Renal cortex interstitium (tissue), 15 donors: ENCODE data around the gene ARRB2. TPM values are rescaled to one million over a fixed set of nuclear protein-coding genes. Genes with fewer than 3 reads are reported as not detected.
"Not testable (repeated sequence)": the region's sequence is repeated elsewhere in the genome, so short reads cannot be mapped to it uniquely, and the experiment has no call there.

Source experiments
- DNase-seq, 11 donors: peaks; one replicate each; pipeline ENCODE4 v3.0.0-alpha.2; 2013; ENCODE audit warnings: low read depth in 9 of 11, low spot score in 4 of 11; ENCODE audit errors: extremely low read depth in 1 of 11
- long read RNA-seq, 16 experiments: transcript quantifications; one replicate each; lab custom pipeline, GENCODE V29; 2026
- polyA plus RNA-seq, 3 donors: library from polyadenylated mRNA; unstranded; fragments of 120-200 nt; gene quantifications; one replicate each; pipeline ENCODE4 v1.2.1, GENCODE V29; 2013; ENCODE audit not compliant: insufficient read length in 3 of 3

The ARRB2 gene
- polyA plus RNA-seq = 10 to 100 TPM; 29.8 to 39.0 (median 35.1) TPM
- long read RNA-seq, donor 1, partial matches to known transcripts = 0 of 3 reads
- long read RNA-seq, donor 1, other reads (novel, unspliced or antisense) = 0 of 3 reads
- long read RNA-seq, donor 2, partial matches to known transcripts = 0 of 6 reads
- long read RNA-seq, donor 2, other reads (novel, unspliced or antisense) = 0 of 6 reads
- long read RNA-seq, donor 3, partial matches to known transcripts = 0 of 7 reads
- long read RNA-seq, donor 3, other reads (novel, unspliced or antisense) = 0 of 7 reads
- long read RNA-seq, donor 4, partial matches to known transcripts = 0 of 4 reads
- long read RNA-seq, donor 4, other reads (novel, unspliced or antisense) = 0 of 4 reads
- long read RNA-seq, donor 5 = 0 reads
- long read RNA-seq, donor 6, partial matches to known transcripts = 0 of 9 reads
- long read RNA-seq, donor 6, other reads (novel, unspliced or antisense) = 0 of 9 reads
- long read RNA-seq, donor 7, partial matches to known transcripts = 0 of 7 reads
- long read RNA-seq, donor 7, other reads (novel, unspliced or antisense) = 0 of 7 reads
- long read RNA-seq, donor 8 = 0 reads
- long read RNA-seq, donor 9, partial matches to known transcripts = 0 of 7 reads
- long read RNA-seq, donor 9, other reads (novel, unspliced or antisense) = 0 of 7 reads
- long read RNA-seq, donor 10, transcript ARRB2-209 (5 exons, 851 nt) = major isoform, 5 of 7 reads
- long read RNA-seq, donor 10, partial matches to known transcripts = 0 of 7 reads
- long read RNA-seq, donor 10, other reads (novel, unspliced or antisense) = 0 of 7 reads
- long read RNA-seq, donor 11, partial matches to known transcripts = 0 of 7 reads
- long read RNA-seq, donor 11, other reads (novel, unspliced or antisense) = 0 of 7 reads
- long read RNA-seq, donor 12, partial matches to known transcripts = 0 of 1 reads
- long read RNA-seq, donor 12, other reads (novel, unspliced or antisense) = 0 of 1 reads
- long read RNA-seq, donor 13 = 0 reads
- long read RNA-seq, donor 14, partial matches to known transcripts = 0 of 6 reads
- long read RNA-seq, donor 14, other reads (novel, unspliced or antisense) = 0 of 6 reads
- long read RNA-seq, donor 15, partial matches to known transcripts = 0 of 7 reads
- long read RNA-seq, donor 15, other reads (novel, unspliced or antisense) = 0 of 7 reads
- long read RNA-seq, donor 16, transcript ARRB2-201 (15 exons, 1,895 nt) = major isoform, 7 of 14 reads
- long read RNA-seq, donor 16, partial matches to known transcripts = 0 of 14 reads
- long read RNA-seq, donor 16, other reads (novel, unspliced or antisense) = 0 of 14 reads

DNA sequence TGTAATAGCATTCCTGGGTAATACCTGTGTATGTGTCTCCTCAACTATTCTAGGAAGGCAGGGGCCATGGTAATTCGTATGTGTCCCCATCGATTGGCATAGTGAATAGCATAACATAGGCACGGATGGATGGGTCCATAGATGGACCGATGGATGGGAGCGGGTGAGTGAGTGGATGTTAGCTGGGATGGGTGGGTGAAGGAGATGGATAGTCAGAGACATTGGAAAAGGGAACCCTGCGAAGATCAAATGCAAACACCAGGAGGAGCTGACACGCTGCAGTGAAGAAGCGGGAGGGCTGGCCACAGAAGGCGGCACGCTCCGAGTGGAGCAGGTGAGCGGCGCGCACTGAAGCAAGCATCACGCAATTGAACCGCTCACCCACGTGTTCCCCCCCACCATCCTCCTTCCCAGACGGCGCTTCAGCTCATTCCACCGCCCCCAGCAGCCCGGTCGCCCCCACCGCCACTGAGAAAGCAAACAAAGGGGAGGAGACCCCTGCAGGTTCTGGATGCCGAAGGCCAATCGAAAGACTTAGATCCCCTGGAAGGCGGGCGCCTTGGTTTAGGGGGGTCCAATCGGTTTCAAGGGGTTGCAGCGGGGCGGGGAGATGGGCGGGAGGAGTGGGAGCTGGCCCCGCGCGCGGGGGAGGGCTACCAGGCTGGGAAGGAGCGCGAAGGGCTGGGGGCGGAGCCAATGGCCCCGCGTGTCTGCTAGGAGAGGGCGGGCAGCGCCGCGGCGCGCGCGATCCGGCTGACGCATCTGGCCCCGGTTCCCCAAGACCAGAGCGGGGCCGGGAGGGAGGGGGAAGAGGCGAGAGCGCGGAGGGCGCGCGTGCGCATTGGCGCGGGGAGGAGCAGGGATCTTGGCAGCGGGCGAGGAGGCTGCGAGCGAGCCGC lies at the start of gene ARRB2:
TSS of gene ARRB2 (plus strand) at position 839 of the 899 bp plus-strand sequence. CDS start 90 bp downstream, outside the sequence.
- peak; percentile 94 to 99 (median 98) for DNase-seq

DNA sequence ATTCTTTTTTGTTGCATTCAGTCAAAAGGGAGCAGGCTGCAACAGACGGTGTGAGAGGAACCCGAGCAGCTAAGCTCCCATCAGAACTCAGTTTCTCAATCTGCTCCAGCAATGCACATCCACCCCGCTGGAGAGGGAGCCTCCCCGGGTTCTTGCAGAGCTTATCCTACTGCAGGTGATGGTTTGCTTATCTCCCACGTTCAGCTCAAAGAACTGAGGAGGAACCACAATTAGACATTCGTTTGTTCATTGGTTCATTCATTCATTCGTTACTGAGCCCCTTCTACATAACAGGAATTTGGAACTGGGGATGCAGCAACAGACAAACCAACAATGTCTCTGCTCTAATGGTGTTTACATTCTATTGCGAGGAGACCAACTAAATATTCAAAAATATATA lies 46.7 kb upstream of the ARRB2 start:
- no peak for DNase-seq

DNA sequence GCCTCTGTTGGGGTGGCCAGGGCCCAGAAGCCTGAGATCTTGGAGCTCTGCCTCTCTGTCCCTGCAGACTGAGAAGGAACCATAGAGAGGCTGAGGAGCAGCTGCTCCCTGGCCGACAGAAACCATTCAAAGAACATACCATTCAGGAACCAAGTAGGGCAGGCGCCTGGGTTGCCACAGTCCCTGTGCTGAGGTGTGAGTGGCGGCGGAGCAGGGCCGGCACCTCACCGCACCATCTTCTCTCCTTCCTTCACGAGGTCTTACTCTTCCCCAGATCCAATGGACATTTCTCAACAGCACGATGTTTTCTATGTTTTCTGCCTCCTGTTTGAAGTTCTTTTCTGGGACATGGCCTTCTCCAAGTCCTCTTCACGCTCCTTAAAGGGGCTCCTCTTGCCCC lies 46.2 kb upstream of the ARRB2 start:
- DNase-seq = no peak

DNA sequence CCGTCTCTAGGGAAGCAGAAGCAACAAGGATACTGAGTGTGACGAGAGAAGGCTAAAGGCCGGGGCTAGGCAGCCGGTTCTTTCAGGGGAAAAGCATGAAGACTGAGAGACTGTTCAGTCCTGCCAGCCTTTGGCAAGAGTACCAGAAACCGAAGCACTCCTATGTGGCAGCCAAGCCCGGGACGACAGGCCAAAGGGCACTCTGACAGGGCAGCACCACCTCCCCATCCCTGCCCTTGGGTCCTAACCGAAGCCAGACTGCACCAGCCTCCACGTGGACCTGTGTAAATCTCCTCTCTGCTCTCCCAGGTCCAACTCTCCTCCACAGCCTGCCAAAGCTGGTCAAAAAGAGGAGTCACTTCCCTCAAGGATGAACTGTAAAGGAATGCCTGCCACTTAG lies 45.4 kb upstream of the ARRB2 start:
- no peak for DNase-seq

DNA sequence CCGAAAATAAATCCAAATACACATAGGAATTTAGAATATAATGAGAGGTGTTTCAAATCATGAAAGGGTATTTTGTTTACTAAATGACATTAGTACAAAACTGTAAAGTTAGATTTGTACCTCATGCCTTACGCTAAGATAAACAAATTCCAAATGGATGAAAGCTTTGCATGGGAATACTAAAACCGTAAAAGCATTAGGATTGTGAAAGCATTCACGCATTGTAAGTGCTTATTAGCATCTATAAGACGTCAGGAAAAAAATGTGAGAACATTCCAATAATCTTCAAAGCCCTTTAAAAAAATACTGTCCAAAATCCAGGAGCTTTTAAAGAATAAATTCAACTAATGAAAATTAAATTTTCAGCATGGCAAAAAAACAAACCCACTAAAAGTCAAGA lies 44.1 kb upstream of the ARRB2 start:
- DNase-seq = no peak

DNA sequence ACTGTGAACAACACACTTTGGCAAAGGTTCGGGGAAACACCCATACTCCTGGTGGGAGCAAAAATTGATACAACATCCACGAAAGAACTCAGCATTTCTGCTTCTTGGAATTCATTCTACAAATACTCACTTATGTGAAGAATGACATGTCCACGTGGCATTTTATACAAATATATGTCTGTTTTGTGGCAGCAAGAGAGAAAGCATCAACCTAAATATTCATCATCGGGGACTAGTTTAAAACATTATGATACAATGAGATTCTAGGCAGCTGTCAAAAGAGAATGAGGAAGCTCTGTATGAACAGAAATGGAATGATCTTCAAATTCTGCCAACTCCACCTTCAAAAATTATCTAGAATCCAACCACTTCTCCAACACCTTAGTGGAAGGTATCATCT lies 43.3 kb upstream of the ARRB2 start:
- DNase-seq = no peak

DNA sequence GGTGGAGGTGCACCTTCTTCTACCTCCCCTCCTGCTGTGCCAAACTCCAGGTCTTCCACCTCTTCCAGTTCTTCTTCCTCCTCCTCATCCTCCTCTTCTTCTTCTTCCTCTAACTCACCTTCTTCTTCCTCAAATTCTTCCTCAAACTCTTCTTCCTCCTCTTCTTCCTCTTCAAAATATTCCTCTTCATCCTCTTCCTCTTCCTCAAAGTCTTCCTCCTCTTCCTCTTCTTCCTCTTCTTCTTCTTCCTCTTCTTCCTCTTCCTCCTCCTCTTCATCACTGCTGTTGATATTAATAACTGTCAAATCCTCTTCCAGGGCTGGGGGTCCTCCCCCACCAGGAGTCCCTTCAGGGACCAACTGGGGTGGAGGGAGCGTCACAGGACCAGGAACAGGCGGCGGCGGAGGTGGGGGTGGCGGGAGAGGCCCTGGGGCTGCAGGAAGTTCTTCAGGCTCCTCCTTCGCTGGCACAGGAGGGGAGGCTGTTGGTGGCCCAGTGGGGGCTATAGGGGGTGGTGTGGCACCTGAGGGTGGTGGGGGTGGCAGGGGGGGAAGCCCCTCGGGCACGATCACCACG lies 38.3 kb upstream of the ARRB2 start:
- no peak for DNase-seq

DNA sequence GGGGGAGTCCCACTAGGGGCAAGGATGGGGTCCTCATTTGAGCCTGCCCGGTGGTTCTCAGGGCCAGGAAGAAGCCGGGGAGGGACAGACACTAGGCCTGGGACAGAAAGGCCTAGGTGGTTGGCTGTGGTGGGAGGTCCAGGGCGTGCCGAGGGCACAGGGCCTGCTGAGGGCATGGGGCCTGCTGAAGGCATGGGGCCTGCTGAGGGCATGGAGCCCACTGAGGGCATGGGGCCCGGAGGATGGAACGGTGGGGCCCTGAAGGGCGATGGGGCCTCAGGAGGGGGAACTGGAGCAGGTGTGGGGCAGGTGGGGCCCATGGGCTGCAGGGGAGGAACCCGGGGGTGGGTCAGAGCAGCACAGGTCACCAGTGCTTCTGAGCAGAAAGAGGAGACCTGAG lies 37.7 kb upstream of the ARRB2 start:
- DNase-seq = no peak

DNA sequence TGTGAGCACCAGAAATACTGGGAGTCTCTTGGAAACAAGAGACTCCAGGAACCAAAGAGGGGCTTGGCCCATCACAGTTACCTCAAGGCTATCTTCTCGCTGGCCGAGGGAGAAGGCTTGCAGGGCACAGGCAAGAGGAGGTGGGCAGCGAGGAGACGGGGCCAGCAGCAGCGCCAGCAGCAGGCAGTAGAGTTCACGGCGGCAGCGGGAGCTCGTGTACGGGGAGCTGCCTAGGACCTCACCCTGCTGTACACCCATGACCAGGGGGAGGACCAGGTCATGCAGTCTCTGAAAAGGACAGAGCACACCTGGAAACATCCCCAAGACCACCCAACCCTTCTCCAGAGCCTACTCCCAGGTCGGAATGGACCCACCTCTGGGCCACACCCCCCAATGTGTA lies 37.3 kb upstream of the ARRB2 start:
- DNase-seq = no peak

DNA sequence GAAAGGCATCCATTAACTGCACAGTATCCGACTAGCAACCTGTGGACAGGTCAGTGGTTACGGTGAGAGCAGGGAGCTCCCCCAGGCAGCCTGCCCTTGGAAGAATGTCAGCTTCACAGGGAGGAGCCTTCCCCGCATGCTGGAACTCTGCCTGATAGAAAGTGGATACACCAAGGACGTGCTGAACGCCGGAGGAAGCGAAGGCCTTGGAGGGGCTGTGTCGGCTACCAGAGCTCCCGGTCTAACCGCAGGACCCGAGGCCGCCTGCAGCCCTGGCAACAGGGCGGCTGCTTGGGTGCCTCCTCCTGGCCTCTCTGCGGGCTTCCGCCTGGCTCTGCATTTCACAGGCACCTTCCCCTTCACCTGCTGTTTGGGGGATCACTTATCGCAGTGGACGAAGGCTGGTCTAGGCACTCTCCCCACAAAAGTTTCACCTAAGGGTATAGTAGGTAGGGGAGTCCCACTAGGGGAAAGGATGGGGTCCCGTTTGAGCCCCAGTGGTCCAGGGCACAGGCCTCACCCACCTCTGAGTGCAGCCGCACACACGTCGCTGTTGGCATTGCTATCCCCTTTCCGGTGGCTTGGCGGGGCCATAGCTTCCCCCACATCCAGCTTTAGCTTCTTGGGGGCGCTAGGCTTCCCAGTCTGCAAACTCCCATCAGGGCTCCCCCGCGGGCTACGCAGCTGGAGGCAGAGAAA lies 36.3 kb upstream of the ARRB2 start:
- peak in 1 of 11 donors; percentile 15 for DNase-seq

DNA sequence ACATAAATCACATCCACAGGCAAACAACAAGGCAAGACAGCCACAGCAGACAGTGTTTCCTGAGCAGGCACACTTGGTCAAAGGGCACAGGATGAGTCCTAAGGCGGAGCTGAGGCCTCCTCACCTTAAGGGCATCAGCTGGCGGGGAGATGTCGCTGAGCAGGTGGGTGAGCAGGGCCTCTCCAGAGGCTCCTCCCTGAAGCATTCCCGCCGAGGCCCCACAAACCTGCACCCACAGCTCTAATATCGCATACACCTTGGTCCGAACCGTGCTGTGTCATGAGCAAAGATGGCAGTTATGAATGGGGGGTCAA lies 35.8 kb upstream of the ARRB2 start:
- DNase-seq = no peak

DNA sequence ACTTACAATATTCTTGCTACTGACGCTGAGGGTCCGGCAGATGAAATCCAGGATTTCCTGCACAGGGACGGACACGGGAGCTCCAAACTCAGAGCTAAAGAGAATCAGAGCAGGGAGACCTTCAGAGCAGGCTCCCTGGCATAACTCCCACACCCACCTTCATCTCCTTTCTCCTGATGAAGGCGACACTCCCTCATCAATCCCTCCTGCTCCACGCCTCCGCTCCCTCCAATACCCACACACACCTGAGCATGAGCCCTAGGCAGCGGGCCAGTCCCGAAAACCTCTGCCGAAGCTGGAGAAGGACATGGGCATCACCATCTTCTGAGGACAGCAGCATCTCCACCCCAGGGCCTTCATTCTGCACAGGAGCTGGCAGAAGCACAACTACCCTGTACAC lies 34.6 kb upstream of the ARRB2 start:
- no peak for DNase-seq

DNA sequence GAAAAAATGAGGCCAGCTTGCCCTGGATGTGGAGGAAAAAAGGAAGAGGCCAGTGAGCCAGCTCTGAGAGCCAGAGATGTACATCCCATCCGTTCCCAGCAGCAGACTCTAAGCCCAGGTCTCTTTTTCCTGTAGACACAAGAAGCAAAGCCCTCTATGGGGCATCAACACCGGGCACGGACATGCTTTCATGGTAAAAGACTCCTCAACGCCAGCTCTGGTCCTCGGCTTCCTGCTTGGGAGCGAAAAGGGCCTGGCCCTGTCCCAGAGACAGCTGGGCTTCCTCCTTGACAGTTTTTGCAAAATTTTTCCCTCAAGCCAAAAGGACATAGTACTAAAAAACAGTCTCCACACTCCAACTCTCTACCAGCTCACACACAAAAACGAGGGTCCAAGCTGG lies 33.6 kb upstream of the ARRB2 start:
- no peak for DNase-seq

DNA sequence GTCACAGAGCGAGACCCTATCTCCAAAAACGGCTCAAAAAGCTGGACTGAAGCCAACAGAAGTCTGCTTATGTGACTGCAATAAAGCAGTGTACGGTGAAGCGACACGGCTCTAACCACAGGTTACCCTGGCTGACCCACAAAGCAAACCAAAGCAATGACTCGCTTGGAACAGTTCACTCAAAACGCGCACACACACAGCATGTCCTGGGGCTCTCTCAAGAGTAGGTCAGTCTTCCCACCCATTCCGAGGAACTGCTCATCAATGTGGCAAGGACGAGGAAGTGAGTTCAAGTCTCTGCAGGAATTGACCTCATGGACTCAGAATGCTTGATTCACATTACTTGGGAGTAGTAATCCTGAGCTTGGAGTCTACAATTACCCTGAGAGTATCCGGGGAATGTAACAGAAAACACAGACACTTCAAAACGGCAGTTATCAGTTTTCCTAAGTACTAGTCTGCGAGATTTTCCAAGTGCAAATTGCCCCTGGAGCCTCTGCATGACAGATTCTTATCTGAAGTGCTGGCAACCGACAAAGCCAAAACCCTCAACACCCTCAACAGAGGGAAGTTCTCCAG lies 31.9 kb upstream of the ARRB2 start:
- DNase-seq = no peak

DNA sequence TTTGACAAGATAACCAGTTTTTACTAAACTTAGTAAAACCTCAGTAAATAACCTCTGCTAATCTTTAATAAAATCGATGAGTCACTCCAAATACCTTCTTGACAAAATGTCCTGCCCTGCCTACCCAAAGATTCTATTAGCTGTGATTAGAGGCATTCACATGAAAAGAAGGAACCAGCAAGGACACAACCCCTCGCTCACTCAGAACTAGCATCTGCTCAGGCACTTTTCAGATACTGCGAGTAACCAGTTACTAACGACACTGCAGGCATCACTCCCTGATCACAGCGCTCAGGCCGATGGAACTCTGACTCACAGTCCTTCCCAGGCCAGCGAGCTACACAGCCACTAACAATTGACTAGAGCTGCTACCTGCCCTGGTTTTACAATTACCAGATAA lies 30.8 kb upstream of the ARRB2 start:
- no peak for DNase-seq

DNA sequence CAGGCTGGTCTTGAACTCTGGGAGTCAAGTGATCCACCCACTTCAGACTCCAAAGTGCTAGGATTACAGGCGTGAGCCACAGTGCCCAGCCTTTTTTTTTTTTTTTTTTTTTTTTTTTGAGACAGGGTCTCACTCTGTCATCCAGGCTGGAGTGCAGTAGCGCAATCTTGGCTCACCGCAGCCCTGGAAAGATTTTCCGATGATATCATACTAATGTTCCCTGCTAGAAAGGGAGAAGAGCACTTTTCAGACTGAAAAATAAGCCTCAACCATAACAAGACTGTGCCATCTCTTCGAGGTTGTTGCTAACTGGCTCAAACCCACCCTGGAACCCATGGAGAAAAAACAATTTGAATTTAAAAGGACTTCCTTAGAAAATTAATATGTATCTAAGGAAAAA lies 26.7 kb upstream of the ARRB2 start:
- not testable (repeated sequence) for DNase-seq

DNA sequence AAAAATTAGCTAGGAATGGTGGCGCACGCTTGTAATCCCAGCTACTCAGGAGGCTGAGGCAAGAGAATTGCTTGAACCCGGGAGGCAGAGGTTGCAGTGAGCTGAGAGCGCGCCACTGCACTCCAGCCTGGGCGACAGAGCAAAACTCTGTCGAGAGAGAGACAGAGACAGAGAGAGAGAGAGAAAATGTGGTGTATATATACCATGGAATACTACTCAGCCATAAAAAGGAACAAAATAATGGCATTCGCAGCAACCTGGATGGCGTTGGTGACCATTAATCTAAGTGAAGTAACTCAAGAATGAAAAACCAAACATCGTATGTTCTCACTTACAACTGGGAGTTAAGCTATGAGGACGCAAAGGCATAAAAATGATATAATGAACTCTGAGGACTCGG lies 20.6 kb upstream of the ARRB2 start:
- not testable (repeated sequence) for DNase-seq
